DMS114 treated with DMSO at 0.1 percent for 48 hours (cell line): ENCODE data around the gene ADGRG6.
"Not testable (repeated sequence)": the region's sequence is repeated elsewhere in the genome, so short reads cannot be mapped to it uniquely, and the experiment has no call there.

Source experiments
- DNase-seq: peaks from one replicate; lab custom pipeline; 2025; ENCODE audit not compliant: unreplicated experiment; lab: John Stamatoyannopoulos, UW

ADGRG6 gene

DNA sequence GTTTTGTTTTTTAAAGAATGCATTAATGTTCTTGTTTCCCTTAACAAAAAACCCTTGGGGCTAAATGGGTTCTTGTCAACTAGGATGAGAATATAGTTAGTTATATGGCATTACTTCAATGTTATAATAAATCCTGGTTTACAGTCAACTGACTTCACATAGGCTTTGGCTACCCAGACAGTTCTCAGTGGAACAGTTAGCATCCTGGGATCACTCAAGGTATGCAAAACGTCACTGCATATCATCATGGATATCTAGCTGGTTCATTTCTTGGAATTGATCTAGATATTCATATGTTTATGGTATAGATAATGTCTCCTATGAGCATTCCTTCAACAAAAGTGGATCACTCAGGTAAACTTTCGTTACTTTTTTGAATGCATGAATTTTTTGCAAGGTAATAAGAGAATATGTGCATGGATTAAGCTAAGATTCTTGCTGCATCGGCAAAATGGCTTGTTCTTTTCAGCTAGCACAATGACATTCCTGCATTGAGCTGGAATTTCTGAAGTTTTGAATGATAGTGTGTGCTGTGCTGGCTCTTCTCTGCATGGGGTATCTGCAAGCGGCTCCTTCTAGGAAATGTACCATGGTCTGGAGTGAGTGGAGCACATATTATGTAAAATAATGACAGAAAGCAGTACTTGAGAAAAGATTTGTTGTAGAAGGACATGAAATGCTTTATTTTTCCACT lies 138.9 kb downstream of the ADGRG6 start:
- DNase-seq = no peak

DNA sequence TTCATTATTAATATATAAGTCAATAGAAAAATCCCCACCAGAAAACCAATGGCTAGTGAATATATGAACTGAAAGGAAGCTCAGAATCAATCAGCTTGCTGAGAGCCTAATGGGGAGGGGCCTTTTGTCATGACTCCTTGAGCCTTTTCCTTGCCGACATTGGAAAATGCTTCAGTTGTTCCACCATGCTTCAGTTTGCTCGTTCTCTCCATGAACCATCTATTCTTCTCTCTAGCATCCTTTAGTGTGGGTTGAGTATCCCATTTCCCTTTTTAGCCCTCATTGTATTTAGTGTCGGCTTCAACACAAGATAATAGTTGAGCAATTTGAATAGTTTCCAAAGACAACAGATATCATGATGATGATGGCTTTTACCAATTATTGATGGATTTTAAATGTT lies 139.9 kb downstream of the ADGRG6 start:
- DNase-seq = no peak

GRCh38 chr6:142443102-142443501 lies 141.3 kb downstream of the ADGRG6 start:
- DNase-seq = no peak

DNA sequence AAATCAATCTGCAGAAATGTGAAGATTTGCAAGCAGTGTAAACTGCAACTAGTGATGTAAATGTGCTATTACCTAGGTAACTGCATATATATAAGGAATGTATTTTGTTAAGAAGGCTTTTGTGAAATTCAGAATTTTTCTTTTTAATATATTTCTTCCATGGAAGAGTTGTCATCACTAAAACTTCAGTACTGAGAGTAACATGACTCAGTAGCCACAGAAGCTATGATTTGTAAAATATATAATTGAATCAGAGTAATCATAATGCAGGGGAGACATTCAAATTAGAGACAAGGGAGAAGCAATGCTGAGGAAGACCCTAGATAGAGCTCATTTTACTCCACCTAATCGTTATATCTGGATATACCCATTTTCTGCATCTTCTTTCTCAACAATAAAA lies 141.7 kb downstream of the ADGRG6 start:
- no peak for DNase-seq

DNA sequence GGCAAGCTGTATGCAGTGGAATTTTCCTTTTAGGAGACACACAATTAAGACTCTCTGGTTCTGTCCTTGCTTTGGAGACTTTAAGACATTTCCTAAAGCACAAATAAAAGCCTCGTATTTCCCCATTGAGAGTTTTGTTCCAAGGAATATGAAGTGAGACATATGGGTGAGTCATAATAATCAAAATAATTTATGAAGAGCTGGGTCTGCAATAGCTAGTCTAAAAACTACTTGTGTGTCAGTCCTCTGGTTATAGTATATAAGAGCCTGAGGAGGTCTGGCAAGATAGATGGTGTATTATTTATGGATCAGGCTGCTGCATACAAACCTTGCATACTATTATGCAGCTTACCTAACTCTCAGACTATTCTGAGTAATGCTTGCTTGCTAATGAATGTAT lies 142.6 kb downstream of the ADGRG6 start:
- no peak for DNase-seq

- DNase-seq = no peak
Observed at GRCh38 chr6:142444881-142445301, 143.1 kb downstream of the ADGRG6 start.

GRCh38 chr6:142446168-142446567 lies 144.4 kb downstream of the ADGRG6 start:
- DNase-seq = no peak

GRCh38 chr6:142446576-142446975 lies 144.8 kb downstream of the ADGRG6 start:
- DNase-seq = no peak

DNA sequence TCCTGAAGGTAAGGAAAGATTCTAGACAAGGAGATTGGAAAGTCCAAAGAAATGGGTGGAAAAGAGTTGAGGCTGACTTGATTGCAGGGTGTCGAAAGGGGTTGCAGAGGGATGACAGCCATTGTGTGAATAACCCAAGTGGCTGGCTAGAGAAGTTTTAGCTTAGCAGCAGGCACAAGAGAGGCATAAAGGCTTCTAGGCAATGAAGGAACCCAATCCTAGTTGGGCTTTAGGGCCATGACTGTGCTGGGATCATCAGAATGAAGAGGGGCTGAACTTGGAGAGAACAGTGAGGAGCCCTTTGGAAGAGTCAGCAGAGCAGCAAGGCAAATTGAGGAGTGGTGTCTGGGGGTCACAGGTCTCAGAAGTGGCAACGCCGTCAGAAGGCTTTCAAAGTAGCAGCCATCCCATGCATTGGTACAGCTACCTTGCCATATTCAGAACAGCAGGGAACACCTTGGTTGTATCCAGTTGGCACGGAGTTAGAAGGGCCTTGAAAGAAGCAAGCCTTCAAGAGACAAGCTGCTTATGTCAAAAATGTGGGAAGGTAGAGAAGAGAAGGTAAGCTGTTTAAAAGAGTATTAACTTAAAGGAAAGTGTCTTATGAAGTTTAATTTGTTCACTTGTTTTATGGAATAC lies 146.4 kb downstream of the ADGRG6 start:
- no peak for DNase-seq

GRCh38 chr6:142450856-142451255 lies 149.0 kb downstream of the ADGRG6 start:
- not testable (repeated sequence) for DNase-seq

DNA sequence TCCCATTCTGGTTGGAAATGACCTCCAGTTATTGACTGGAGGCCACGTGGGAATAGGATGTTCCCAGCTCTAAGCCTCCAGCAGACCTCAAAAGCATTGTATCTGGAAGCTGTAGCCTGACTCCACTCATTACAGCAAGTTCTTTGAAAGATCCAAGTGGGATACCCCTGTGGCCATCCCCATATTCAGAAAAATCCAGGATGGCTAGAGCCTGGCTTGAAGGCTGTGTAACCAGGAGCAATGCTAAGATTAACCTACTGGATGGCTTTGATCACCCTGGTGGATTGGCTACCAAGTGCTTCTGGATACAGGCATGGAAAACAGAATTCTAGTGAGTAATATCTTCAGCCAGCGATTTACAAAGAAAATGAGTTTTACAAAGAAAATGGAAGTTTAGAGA lies 151.2 kb downstream of the ADGRG6 start:
- no peak for DNase-seq

DNA sequence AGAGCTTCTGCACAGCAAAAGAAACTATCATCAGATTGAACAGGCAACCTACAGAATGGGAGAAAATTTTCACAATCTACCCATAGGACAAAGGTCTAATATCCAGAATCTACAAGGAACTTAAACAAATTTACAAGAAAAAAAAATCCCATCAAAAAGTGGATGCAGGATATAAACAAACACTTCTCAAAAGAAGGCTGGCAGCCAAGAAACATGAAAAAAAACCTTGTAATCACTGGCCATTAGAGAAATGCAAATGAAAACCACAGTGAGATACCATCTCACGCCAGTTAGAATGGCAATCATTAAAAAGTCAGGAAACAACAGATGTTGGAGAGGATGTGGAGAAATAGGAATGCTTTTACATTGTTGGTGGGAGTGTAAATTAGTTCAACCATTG lies 152.4 kb downstream of the ADGRG6 start:
- not testable (repeated sequence) for DNase-seq

DNA sequence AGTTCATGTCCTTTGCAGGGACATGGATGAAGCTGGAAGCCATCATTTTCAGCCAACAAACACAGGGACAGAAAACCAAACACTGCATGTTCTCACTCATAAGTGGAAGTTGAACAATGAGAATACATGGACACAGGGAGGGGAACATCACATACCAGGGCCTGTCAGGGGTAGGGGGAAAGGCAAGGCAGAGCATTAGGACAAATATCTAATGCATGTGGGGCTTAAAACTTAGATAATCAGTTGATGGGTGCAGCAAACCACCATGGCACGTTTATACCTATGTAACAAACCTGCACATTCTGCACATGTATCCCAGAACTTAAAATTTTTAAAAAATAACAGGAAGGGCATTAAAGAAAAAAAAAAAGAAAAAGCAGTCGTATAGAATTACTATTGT lies 153.0 kb downstream of the ADGRG6 start:
- not testable (repeated sequence) for DNase-seq

DNA sequence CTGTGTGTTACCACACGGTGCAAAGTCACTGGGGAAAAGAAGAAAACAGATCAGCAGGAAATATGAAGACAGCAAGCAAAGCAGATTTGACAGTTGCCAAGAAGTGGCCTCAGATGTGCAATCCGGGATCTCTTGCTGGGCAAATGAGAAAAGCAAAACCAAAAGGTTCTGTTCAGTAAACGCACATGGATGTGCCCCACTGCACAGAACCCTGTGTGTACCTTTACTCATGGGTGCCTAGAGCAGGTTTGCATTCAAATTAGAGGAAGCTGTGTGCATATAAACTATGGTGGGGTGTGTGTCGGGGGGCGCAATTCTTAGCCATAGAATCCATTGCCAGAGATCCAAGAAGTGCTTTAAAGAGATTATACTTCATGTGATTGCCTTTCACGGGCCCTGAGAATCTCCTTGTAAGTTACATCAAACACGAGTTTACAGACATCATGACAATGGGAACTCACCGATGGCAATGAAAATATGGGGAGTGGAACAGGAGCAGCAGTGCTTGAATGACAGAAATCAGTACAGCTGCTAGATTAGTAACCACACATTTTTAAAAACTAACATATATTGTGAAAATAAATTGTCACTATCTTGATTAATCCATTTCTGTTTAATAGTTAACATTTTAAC lies 154.3 kb downstream of the ADGRG6 start:
- DNase-seq = no peak

GRCh38 chr6:142457638-142458406 lies 156.0 kb downstream of the ADGRG6 start:
- no peak for DNase-seq

DNA sequence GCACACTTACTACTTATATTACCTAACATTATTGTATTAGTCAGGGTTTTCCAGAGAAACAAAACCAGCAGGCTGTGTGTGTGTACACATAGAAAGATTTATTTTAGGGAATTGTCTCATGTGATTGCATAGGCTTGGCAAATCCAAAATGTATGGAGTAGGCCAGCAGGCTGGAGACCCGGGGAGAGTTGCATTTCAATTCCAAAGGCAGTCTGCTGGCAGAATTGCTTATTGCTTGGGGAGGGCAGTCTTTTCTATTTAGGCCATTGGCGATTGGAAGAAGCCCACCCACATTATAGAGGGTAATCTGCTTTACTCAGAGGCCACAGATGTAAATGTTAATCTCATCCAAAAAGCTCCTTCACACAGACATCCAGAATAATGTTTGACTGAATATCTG lies 157.0 kb downstream of the ADGRG6 start:
- DNase-seq = no peak

- no peak for DNase-seq
Observed at GRCh38 chr6:142459271-142459670, 157.5 kb downstream of the ADGRG6 start.

DNA sequence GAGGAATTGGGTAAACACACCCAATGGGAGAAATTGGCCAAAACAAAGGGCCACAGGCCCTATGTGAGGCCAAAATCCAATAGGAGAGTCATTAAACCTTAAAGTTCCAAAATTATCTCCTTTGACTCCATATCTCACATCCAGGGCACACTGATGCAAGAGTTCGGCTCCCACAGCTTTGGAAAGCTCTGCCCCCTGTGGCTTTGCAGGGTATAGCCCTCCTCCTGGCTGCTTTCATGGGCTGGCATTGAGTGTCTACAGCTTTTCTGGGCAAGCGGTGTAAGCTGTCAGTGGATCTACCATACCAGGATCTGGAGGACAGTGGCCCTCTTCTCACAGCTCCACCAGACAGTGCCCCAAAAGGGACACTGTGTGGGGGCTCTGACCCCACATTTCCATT lies 160.5 kb downstream of the ADGRG6 start:
- DNase-seq = no peak

- DNase-seq = no peak
Observed at GRCh38 chr6:142463988-142464387, 162.2 kb downstream of the ADGRG6 start.

- DNase-seq = no peak
Observed at GRCh38 chr6:142469220-142469619, 167.4 kb downstream of the ADGRG6 start.

GRCh38 chr6:142470421-142470820 lies 168.6 kb downstream of the ADGRG6 start:
- no peak for DNase-seq
